Immature natural killer cell (primary cell): ENCODE results near the gene TRAF1. TPM values are rescaled to one million over a fixed set of nuclear protein-coding genes. Genes with fewer than 3 reads are reported as not detected.

Source experiments
- DNase-seq, 3 donors: peaks; one replicate each; pipeline ENCODE4 v3.0.0; 2022; ENCODE audit warnings: mixed read lengths in 1 of 3
- H3K27ac Mint-ChIP-seq, 6 donors: one replicate each; pipeline ENCODE4 v1.8.0; 2020; ENCODE audit warnings: mixed read lengths in 6 of 6, mild to moderate bottlenecking in 5 of 6, inconsistent platforms in 4 of 6, moderate library complexity in 3 of 6
- H3K27me3 Mint-ChIP-seq, 3 donors: one replicate each; pipeline ENCODE4 v1.8.0; 2020 to 2021; ENCODE audit warnings: low read depth in 3 of 3, mild to moderate bottlenecking in 3 of 3, mixed read lengths in 3 of 3, moderate library complexity in 3 of 3, inconsistent platforms in 1 of 3
- H3K36me3 Mint-ChIP-seq, 3 donors: one replicate each; pipeline ENCODE4 v1.8.0; 2020; ENCODE audit warnings: mixed read lengths in 3 of 3, inconsistent platforms in 2 of 3, mild to moderate bottlenecking in 2 of 3
- H3K4me1 Mint-ChIP-seq, 2 donors: one replicate each; pipeline ENCODE4 v1.8.0; 2020; ENCODE audit warnings: inconsistent platforms in 2 of 2, mild to moderate bottlenecking in 2 of 2, mixed read lengths in 2 of 2, moderate library complexity in 1 of 2
- H3K4me3 Mint-ChIP-seq, 5 donors: one replicate each; pipeline ENCODE4 v1.8.0; 2020; ENCODE audit warnings: mild to moderate bottlenecking in 5 of 5, mixed read lengths in 5 of 5, inconsistent platforms in 3 of 5, moderate library complexity in 3 of 5
- H3K9me3 Mint-ChIP-seq, 6 donors: one replicate each; pipeline ENCODE4 v1.8.0; 2020; ENCODE audit warnings: mild to moderate bottlenecking in 6 of 6, mixed read lengths in 6 of 6, inconsistent platforms in 4 of 6, moderate library complexity in 3 of 6
- polyA plus RNA-seq, 3 donors: library from polyadenylated mRNA; unstranded; fragments of 300-500 nt; fragmentation: Illumina TruSeq; gene quantifications; one replicate each; pipeline ENCODE4 v1.2.3, GENCODE V29; 2021

Gene TRAF1
- polyA plus RNA-seq, 3 donors from 2014 or later: 0.67 to 3.4 (median 1.5) TPM

GRCh38 chr9:120904061-120904977, 22.3 kb downstream of the TRAF1 start:
- peak overlapping the region; percentile 54 to 92 (median 75) for H3K27ac Mint-ChIP-seq
- peaks cover 42 to 52% of the 10 kb centered on the region in 2 donors for H3K4me1 Mint-ChIP-seq
- peaks cover 2 to 4% (median 2%) of the 10 kb centered on the region in 3 donors for H3K27me3 Mint-ChIP-seq
- H3K36me3 Mint-ChIP-seq: peaks cover 0 to 18% (median 14%) of the 10 kb centered on the region in 3 donors
- DNase-seq: no peak
- no peaks in the 10 kb centered on the region for H3K9me3 Mint-ChIP-seq
- H3K4me3 Mint-ChIP-seq: peak overlapping the region in 2 of 5 donors; percentile 21

GRCh38 chr9:120902569-120903535, 23.7 kb downstream of the TRAF1 start:
- peak overlapping the region; percentile 54 to 92 (median 80) for H3K27ac Mint-ChIP-seq
- peaks cover 0 to 12% (median 11%) of the 10 kb centered on the region in 3 donors for H3K36me3 Mint-ChIP-seq
- no peak overlapping the region for H3K4me3 Mint-ChIP-seq
- no peak for DNase-seq
- H3K9me3 Mint-ChIP-seq: no peaks in the 10 kb centered on the region
- peaks cover 38 to 47% of the 10 kb centered on the region in 2 donors for H3K4me1 Mint-ChIP-seq
- H3K27me3 Mint-ChIP-seq: peaks cover 0 to 4% (median 2%) of the 10 kb centered on the region in 3 donors

GRCh38 chr9:120901755-120902568, 24.6 kb downstream of the TRAF1 start:
- Mint-ChIP-seq H3K9me3 (no peaks in the 10 kb centered on the region), H3K4me1 (peaks cover 36 to 45% of the 10 kb centered on the region in 2 donors), H3K27me3 (peaks cover 0 to 4% (median 2%) of the 10 kb centered on the region in 3 donors), H3K4me3 (no peak overlapping the region), H3K36me3 (peaks cover 0 to 12% (median 5%) of the 10 kb centered on the region in 3 donors), H3K27ac (peak overlapping the region in 4 of 6 donors; percentile 23 to 76 (median 54))
- no peak for DNase-seq

- DNase-seq: no peak
- Mint-ChIP-seq H3K36me3 (peaks cover 0 to 7% (median 0%) of the 10 kb centered on the region in 3 donors), H3K4me1 (peaks cover 29 to 37% of the 10 kb centered on the region in 2 donors), H3K9me3 (no peaks in the 10 kb centered on the region), H3K4me3 (no peak overlapping the region), H3K27ac (peak overlapping the region in 3 of 6 donors; percentile 24 to 71 (median 32)), H3K27me3 (peaks cover 0 to 4% (median 2%) of the 10 kb centered on the region in 3 donors)
Measured at GRCh38 chr9:120900824-120901223, 25.8 kb downstream of the TRAF1 start.

- Mint-ChIP-seq H3K27me3 (peaks cover 0 to 4% (median 2%) of the 10 kb centered on the region in 3 donors), H3K9me3 (no peaks in the 10 kb centered on the region), H3K27ac (no peak overlapping the region), H3K4me1 (peaks cover 16 to 24% of the 10 kb centered on the region in 2 donors), H3K36me3 (peaks cover 0 to 5% (median 0%) of the 10 kb centered on the region in 3 donors), H3K4me3 (no peak overlapping the region)
- DNase-seq: no peak
Measured at GRCh38 chr9:120899490-120900068, 27.0 kb downstream of the TRAF1 start.

GRCh38 chr9:120898396-120898795, 28.2 kb downstream of the TRAF1 start:
- Mint-ChIP-seq H3K27ac (no peak overlapping the region), H3K4me1 (peaks cover 11 to 16% of the 10 kb centered on the region in 2 donors), H3K9me3 (no peaks in the 10 kb centered on the region), H3K27me3 (peaks cover 0 to 4% (median 2%) of the 10 kb centered on the region in 3 donors), H3K4me3 (no peak overlapping the region), H3K36me3 (peaks cover 0 to 2% (median 0%) of the 10 kb centered on the region in 3 donors)
- no peak for DNase-seq

- no peak overlapping the region for H3K4me3 Mint-ChIP-seq
Measured at GRCh38 chr9:120895951-120896350, 30.6 kb downstream of the TRAF1 start.

GRCh38 chr9:120894321-120895148, 32.1 kb downstream of the TRAF1 start:
- H3K36me3 Mint-ChIP-seq: no peaks in the 10 kb centered on the region
- H3K27ac Mint-ChIP-seq: no peak overlapping the region
- H3K27me3 Mint-ChIP-seq: peaks cover 0 to 2% (median 0%) of the 10 kb centered on the region in 3 donors
- H3K9me3 Mint-ChIP-seq: no peaks in the 10 kb centered on the region
- peaks cover 24 to 33% of the 10 kb centered on the region in 2 donors for H3K4me1 Mint-ChIP-seq
- DNase-seq: no peak
- H3K4me3 Mint-ChIP-seq: no peak overlapping the region

More at GRCh38 chr9:120895951-120896350, 30.6 kb downstream of the TRAF1 start:
- Mint-ChIP-seq H3K27ac (no peak overlapping the region), H3K27me3 (peaks cover 0 to 2% (median 2%) of the 10 kb centered on the region in 3 donors), H3K9me3 (no peaks in the 10 kb centered on the region), H3K36me3 (no peaks in the 10 kb centered on the region), H3K4me1 (peaks cover 24 to 33% of the 10 kb centered on the region in 2 donors)
- no peak for DNase-seq

- peak overlapping the region in 3 of 6 donors; percentile 2 to 57 (median 51) for H3K27ac Mint-ChIP-seq
- no peak for DNase-seq
- no peaks in the 10 kb centered on the region for H3K9me3 Mint-ChIP-seq
- H3K27me3 Mint-ChIP-seq: peaks cover 0 to 2% (median 0%) of the 10 kb centered on the region in 3 donors
- H3K36me3 Mint-ChIP-seq: no peaks in the 10 kb centered on the region
- H3K4me3 Mint-ChIP-seq: peak overlapping the region in 2 of 5 donors; percentile 1 to 30
- H3K4me1 Mint-ChIP-seq: peaks cover 24 to 33% of the 10 kb centered on the region in 2 donors
Measured at GRCh38 chr9:120893611-120894307, 32.8 kb downstream of the TRAF1 start.

- Mint-ChIP-seq H3K4me1 (peaks cover 24 to 33% of the 10 kb centered on the region in 2 donors), H3K27ac (peak overlapping the region; percentile 2 to 84 (median 34)), H3K36me3 (no peaks in the 10 kb centered on the region), H3K9me3 (no peaks in the 10 kb centered on the region), H3K4me3 (peak overlapping the region in 4 of 5 donors; percentile 1 to 75 (median 17)), H3K27me3 (peaks cover 0 to 2% (median 0%) of the 10 kb centered on the region in 3 donors)
- peak in 1 of 3 donors; percentile 47 for DNase-seq
Measured at GRCh38 chr9:120892748-120893610, 33.6 kb downstream of the TRAF1 start.
